Muscle of arm (tissue), 12 donors: Measurements from ENCODE around the gene PRRT4. TPM values are rescaled to one million over a fixed set of nuclear protein-coding genes. Genes with fewer than 3 reads are reported as not detected.
A peak's percentile ranks its signal among the peaks of the same experiment; 100 is the strongest.

Source experiments
- DNase-seq: peaks from one replicate; pipeline ENCODE4 v3.0.0-alpha.2; 2013
- polyA plus RNA-seq, 12 donors: library from polyadenylated mRNA; unstranded; fragments of 120-200 nt; gene quantifications; one replicate each; pipeline ENCODE4 v1.2.1, GENCODE V29; 2013; ENCODE audit not compliant: insufficient read length in 12 of 12

PRRT4 gene
- polyA plus RNA-seq, 12 donors: 5.6 to 36.5 (median 18.3) TPM; not detected in 1

DNA sequence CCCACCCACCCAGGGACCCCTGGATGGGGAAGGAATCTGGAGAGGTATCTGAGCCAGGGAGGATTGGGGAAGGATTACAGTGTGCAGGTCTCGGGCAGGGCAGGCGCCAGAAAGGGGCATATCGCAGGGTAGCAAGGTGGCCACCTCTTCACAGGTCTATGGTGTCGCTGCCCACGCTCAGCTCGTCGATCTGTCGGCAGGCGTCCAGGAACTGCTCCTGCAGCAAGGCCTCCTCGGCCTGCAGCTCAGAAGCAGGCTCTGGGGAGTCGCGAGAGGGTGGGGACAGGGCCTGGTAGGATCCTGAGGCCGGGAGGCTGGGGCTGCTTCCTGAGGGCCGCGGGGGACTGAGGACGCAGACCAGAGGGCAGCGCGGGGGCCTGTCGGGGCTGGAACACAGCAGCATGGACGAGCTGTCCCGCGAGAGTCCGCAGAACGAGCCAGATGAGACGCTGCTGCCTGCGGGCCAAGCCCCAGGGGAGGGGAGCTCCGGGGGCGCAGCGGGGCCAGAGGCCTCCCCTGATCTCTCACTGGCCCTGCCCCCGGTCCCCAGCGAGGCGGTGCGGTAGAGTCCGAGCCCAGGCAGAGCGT is 10.7 kb downstream of the PRRT4 start:
- DNase-seq: no peak

DNA sequence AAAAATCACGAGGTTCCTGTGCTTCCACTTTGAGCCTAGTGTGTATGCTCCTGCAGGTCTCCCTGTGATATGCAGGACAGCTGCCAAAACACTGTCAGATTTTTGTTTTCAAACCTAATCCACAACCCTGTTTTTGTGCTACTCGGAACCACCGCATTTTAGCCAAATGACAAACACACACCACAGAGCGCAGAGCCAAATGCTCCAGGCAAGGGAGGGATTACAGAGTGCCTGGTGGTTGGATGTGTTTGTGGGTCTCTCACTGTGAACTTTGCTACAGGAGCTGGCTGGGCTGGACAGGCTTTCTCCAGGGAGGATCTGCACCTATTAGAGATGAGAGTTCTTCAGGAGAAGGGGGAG is 12.0 kb downstream of the PRRT4 start:
- no peak for DNase-seq

DNA sequence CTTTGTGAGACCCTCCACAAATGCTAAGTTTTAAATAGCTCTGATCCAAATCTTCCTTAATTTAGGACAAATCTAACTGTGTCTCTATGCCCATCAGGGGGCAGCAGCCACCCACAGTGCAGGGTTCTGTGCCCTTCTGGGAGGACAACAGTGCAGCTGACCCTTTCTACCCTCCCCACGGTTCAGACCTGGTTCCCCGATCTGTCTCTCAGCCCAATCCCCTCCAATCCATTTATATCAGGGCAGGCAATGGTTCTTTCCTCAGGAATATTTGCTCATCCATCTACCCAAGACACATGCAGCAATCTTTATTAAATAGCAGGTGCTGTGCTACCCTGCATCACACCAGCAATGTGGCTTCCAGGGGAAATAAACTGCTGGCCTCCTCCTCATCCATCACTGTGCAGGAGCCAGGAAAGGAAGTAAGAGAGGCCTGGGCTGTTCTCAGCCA is 13.8 kb downstream of the PRRT4 start:
- DNase-seq: no peak

DNA sequence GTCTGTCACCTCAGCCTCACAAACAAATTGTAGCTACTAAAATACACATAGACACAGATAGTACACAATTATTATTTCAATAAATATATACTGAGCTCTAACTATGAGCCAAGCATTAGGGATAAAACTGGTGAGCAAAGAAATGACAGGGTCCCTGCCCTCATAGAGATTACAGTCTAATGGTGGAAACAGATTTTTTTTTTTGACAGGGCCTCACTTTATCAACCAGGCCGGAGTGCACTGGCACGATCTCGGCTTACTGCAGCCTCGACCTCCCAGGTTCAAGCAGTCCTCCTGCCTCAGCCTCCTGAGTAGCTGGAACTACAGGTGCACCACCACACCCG is 17.1 kb downstream of the PRRT4 start:
- DNase-seq: no peak

DNA sequence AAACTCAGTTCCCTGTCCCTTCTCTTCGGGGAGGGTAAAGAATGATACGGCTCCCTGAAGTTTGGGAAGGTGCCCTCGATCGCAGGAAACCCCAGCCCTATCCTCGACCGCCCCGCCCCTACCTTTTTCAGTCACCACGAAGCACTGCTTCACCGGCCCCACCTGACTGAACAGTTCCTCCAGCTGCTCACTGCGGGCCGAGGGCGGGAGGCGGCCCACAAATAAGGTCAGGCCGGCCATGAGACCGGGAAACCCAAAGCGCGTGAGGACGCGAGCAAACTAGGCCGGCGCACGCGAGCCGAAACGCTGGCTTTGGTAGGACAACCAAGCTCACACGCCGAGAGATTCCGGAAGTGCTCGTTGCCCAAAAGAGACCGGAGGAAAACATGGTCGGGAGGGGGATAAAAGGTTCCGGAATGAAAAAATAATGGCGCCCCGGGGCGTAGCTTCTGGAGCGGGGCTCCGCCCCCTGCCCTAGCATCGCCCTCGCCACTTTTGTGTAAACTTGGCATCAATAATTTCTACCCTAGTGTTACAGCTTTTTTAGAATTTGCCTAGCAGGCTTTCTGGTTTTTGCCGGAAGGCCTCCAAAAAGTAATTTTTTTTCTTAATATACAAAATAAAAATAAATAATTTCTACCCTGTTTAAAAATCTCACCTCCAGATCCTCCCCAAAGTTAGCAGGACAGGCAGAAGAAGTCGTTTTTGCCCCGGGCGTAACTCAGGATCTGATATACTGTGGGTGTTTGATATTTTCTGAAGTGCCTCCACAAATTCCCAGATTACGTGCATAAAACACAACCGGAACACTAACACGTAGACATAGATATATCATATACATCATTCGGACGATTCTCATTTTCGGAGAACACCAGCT is 17.7 kb downstream of the PRRT4 start, which contains the start of gene RBM28:
RBM28 (minus strand) TSS at position 355 of the 877 bp plus-strand sequence; CDS start at position 240, 115 bp downstream.
- peak; percentile 94 for DNase-seq

DNA sequence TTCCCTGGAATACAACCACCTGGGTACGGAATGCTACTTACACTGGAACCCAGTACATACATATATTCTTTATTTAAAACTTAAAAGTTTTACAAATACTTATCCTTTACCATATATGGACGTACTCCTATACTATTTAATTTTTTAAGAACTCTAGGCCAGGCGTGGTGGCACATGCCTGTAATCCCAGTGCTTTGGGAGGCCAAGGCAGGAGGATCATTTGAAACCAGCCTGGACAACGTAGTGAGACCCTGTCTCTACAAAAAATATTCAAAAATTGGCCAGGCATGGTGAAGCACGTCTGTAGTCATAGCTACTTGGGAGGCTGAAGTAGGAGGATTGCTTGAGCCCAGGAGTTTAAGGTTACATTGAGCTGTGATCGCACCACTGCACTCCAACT is 19.8 kb downstream of the PRRT4 start:
- no peak for DNase-seq

DNA sequence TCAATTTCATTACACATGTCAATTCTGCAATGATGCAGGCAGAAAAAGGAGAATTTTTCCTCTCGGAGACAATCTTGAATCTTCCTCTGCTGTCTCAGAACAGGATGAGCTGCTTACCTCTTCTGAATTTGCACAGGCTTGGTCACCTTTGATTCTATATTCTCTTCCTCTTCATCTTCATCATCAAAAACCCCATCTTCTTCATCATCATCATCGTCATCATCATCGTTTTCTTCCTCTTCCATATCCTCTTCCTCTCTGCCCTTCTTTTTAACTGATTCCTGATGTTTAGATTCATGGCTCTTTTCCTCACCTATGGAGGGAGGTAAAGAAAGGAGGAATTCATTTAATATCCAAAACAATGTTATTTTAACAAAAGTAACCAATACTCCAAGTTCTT is 25.8 kb downstream of the PRRT4 start:
- no peak for DNase-seq

DNA sequence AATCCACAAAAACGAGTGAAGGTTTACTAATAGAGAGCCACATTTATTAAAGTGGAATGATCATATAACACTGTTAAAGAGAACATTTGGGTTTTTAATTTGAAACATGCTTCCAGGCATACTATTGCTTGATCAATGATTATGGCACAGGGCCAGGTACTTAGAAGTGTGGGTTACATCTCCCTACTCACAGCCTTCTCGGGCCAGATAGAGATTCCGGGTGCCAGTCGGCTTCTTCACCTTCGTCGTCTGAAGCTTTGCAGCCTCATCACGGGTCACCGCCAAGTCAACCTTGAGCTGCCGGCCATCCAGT is 37.2 kb downstream of the PRRT4 start:
- no peak for DNase-seq

DNA sequence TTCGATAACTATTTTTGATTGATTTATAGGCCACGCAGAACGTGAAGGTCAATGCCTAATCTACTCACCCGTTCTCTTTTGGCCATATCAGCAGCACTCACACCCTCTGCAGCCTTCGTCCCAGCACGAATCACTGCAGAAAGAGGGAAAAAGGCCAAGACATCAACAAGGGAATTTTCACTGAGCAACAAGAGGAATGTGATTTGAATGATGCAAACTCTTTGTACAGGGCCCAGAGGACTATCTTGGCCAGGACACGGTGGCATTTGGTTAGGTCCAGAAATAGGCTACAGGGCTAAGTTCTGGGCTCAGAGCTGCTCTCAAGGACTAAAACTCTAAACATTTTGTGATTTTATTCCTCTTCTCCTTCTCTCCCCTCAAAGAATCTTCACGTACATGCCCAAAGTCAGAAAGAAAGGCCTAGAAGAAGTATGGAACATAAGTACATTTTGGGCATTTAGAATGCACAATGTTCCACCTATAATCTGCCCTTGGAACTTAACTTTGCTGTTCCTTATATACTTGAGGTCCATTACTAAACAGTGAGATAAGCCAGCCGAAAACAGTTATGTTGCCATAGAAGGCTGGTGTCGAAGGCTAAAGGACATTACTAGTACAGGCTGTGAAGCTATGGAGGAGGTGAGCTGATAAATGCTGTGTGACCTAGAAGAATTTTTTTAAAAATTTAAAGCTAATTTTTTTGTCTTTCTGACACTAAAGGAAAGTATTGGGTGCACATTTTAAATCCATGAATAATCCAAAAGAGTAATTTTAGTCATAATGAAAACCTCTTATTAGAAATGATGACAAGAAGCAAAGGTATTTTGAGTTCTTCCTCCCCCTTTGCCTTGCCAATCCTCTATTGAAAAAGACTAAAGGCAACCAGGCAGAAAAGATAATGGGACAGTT is 37.8 kb downstream of the PRRT4 start:
- DNase-seq: no peak

DNA sequence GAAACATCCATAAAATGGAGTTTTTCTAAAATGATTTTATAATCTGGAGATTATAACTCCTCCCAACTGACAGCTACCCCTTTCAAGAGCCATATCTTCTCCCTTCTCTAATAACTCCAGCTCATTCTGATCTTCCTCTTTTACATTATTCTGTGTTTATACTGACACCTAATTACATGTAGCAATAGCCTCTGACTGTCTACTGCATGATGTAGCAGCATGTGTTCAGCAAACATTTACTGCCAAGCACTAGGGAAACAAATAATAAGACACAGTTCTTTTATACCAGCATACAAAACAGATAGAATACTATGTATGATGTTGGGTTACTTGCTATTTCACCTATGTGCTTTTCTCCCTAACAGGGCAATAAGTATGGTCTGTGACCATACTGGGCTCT is 38.5 kb downstream of the PRRT4 start:
- no peak for DNase-seq

DNA sequence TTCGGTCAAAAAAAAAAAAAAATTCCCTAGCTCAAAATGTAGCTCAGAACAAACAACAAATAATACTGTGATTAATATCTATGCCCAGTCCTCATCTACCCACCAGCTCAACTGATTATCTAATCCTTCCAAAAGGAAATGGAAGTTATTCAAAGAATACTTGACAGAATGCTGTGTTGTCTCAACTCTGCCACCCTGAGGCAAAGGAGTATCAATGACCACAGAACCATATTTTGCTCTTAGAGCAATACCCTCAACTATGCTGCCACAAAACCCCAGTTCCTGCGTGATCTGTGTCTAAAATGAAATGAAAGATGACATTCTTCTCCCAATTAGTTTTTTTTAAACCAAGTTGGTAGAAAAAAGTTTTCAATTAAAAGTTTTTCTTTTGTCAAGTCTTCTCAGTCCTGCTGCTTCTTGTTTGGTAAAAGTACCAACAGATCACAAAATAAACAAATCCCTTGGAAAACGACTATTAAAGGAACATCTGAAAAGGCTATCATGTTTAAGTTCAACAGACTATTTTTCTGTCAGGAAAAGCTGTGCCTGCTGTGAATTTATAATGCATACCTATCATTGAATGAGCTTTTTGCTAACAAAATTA is 39.3 kb downstream of the PRRT4 start:
- no peak for DNase-seq

DNA sequence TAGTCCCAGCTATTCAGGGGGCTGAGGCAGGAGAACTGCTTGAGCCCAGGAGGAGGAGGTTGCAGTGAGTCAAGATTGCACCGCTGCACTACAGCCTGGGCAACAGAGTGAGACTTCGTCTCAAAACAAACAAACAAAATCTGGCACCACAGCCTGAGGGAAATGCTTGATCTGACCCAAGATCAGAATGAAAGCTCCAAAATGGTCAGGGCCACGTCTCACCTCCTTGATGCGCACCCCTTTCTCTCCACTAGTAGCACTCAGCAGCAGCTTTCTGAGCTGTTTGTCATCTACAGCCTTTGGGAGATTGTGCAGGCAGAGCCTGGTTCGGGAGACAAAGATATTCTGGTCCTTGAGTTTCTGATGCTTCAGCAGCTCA is 40.5 kb downstream of the PRRT4 start:
- no peak for DNase-seq

DNA sequence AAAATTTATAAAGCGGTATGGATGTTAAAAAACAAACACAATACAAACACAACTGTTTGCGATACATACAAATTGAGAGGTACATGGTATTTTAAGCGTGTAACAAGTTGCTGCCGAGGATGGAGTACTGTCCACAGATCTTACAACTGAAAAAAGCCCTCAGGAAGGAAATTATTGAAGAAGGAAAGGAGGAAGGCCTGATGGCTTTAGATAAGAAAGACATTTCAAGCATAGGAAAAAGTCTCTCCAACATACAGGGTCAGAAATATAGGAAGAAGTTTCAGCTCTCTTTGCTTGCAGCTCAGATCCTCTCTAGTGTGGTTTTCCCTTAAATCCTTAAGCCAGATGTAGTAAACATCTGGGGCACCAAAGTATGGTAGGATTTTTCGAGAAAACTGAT is 42.8 kb downstream of the PRRT4 start:
- DNase-seq: no peak

DNA sequence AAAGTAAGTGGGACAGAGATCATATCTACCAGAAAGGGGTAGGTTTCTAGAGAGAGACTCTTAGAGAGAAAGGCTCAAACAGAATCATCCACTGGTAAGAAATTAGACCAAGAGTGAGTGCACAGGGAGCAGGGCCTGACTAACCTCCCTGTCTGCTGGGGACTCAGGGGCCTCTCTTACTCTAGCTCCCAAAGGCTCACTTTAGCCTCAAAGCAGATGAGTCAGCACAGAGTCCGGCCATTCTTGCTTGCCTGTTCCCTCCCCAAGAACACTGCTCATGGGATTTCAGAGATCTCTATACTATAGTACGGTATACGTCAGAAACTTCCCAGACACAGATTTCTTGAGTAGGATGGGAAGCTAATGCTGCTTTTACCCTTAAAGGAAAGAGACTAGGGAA is 50.5 kb downstream of the PRRT4 start:
- no peak for DNase-seq

DNA sequence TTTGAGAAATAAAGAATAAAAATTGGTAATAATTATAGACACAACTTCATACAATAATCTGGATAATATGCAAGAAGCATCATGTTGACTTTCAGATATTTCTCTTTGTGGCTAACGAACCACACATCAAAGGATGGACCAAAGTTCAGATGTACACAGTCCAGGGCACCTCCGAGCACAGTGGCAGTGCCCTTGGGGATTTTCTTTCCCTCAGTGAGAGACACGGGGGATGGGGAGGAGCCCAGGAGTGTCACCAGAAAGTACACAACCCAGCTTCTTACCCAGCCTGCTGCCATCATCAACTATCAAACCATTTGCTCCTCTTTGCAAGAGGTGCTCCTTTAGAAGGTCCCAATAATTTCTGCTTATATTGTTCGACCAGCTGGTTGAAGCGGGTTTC is 51.0 kb downstream of the PRRT4 start:
- DNase-seq: no peak

DNA sequence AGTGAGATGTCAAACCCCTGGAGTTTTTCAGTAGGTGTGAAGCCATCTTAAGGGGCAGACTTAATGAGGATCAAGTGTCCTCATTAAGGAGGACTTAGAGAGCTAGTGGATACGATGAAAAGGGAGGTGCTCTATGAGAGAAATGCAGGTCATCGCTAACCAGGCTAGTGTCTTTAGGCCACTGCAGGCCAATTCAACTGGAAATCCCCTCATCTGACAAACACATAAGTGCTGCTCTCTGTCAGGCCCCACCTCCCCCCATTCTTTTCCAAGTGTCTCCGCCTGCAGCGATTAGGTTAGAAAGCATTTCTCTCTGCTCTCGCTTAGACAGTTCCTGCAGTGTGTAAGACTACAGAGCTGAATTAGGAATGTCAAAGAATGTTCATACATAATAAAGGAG is 51.5 kb downstream of the PRRT4 start:
- no peak for DNase-seq

DNA sequence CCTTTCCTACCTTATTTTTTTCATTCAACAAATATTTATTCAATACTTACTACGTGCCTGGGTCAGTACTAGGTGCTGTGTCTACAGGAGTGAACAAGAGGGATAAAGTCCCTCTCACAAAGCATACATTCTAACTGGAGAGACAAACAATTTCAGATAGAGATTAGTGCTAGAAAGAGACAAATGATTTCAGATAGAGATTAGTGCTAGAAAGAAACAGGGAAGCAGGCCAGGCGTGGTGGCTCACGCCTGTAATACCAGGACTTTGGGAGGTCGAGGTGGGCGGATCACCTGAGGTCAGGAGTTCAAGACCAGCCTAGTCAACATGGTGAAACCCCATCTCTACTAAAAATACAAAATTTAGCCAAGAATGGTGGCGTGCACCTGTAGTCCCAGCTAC is 52.4 kb downstream of the PRRT4 start:
- DNase-seq: no peak

DNA sequence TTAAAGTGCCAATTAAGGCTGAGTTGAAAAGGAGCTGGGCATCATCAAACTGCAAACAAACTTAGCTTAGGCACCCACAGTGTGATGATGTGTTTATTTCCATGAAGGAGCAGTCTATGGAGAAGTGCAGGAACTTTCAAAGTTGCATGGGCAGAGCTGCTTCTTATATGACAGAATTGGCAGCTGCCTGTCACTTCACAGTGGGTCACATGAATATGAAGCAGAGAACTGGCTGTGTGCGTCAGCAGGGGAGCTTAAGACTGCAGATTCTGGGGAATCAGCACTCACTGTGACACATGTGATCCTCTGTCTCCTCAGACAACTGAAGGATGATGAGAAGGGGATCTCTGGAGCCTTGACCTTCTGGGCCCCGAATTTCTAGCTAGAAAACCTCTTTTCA is 54.4 kb downstream of the PRRT4 start:
- no peak for DNase-seq

DNA sequence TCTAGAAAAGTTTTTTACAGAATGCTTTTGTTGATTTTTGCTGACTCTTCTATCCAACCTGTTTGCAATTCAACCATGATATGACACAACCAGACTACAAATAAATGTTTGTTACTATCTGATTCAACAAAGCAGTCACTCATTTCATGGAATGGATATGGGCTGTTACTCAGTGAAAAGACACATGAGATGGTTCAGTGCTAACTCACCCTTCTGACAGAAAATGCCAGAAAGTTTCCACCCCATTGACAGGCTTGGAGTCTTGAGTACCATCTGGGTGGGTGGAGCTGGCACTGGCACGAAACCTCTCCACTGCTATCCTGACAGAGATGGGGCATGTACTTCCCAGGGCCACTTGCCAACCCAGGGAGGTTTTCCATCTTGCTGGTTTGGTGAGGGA is 57.3 kb downstream of the PRRT4 start:
- no peak for DNase-seq

DNA sequence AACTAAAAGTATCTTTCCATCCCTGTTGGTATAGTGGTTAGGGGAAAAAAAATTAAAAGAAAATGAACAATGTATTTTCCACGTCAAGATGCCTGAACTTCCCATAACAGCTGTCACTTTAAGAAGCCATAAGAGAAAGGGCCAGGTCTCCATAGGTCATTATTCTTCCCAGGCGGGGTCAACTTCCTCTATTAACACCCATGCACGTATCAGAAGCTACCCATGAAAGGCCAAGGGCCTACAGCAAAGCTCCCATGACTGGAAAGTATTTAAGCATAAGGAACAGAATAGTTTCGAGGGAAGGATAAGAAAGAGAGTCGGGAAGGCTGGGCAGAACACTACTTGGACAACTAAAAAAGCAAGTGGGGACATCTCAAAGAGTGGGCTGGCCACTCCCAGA is 57.8 kb downstream of the PRRT4 start:
- no peak for DNase-seq

DNA sequence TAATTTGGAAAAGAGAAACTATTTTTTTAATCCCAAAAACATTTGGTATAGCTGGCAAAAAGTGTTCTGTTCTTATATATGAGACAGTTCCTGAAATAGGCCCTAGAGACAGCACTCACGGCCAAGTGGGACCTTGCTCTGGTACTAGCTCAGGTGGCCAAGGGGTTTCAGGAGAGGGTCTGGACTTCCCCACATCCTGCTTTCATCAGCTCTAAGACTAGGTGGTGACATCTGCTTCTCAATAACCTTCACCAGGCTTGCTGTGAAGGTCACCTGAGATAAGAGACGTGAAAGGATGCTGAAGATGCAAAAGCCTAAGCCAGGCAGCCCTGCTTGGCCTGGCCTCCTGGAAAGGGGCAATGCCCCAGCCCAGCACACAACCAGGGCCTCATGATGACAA is 58.4 kb downstream of the PRRT4 start:
- no peak for DNase-seq

DNA sequence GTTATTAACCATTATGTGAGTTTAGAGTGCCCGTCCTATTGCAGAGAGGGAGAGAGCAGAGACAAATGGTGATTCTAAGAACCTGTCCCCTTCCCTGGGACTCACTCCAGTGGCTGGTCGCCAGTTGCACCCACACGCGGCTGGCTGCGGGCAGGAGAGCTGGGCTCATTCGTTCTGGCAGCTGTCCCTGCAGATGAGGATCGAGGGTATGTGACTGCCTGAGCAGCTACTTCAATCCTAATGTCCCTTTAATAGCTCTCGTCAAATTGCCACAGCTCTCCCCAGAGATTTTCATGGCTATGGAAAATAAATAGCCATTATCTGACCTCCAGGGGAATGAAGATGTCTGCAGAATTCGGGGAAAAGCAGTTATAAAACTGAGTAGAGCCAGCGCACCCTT is 59.4 kb downstream of the PRRT4 start:
- DNase-seq: no peak
